OCI-LY3 (cell line): ENCODE results near the gene CD101.

Experiments
- CTCF ChIP-seq: fragments of 200-600, 300-600 bp; sonication (generic); IDR thresholded peaks from 2 replicates; pipeline ENCODE4 v1.5.1; 2014; ENCODE audit warnings: antibody characterized with exemption, low read length, low read depth
- EZH2phosphoT487 ChIP-seq: fragments of 200-600 bp; shearing (Covaris generic); IDR thresholded peaks from 2 replicates; pipeline ENCODE4 v1.6.1; 2018; ENCODE audit warnings: antibody characterized with exemption, mixed run types, low read depth

GRCh38 chr1:117008656-117009055 lies 7.1 kb downstream of the CD101 start:
- TF ChIP-seq CTCF, result no peak
- TF ChIP-seq EZH2phosphoT487, result no peak
